HG02943 (cell line): Measurements from ENCODE around the gene ATP5MG.
A peak's percentile ranks its signal among the peaks of the same experiment; 100 is the strongest.

Experiments used
- ATAC-seq: cut with Tn5 transposase; IDR thresholded peaks from one replicate; pipeline ENCODE4 v1.9.1; 2021; ENCODE audit warnings: mild to moderate bottlenecking, low read depth, moderate library complexity; ENCODE audit not compliant: unreplicated experiment

Gene ATP5MG

DNA sequence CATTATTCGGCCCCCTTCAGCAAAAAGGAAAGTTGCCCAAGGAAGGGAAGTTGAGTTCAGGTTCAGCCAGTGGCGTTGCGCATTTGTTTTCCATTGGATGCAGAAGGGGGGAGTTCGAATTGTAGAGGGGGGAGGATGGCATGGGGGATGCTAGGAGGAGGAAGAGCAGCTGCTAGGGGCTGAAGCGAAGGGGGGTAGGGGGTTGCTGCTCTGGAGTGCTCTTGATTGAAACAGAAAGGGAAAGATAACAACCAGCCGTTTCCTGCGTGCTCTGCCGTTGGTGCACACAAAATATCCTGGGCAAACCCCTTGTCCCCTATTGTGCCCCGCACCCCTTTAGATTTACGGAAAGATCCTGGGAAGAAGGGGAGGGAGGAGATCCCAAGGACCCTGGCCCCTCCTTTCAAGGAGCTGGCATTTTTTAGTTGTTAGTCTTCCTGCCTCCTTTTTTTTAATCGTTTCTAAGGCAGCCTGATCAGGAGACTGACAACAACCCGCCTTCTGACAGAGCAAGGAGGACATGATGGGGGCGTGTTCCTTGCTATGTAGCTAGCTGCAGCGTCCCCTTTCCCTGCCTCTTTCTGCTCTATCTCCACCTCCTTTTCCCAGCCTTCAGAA, 37.0 kb downstream of the ATP5MG start:
- ATAC-seq, result no peak

DNA sequence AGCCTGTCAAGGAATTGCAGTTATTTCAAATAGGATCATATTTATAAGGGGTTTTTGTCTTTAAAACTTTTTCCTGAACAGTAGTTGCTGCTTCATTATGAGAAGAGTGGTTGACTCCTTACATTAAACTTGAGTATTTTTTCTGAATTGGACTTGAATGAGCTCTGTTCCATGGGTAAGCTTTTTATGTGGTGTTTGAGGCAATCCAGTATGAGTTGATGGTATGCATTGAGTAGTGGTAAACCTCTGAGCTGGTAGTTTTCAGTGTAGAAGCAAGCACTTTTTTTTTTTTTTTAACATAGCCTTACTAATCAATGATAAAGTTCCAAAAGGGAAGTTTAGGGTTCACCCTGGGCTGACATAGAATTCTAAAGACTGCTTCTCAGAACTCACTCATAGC, 38.2 kb downstream of the ATP5MG start:
- ATAC-seq, result no peak

DNA sequence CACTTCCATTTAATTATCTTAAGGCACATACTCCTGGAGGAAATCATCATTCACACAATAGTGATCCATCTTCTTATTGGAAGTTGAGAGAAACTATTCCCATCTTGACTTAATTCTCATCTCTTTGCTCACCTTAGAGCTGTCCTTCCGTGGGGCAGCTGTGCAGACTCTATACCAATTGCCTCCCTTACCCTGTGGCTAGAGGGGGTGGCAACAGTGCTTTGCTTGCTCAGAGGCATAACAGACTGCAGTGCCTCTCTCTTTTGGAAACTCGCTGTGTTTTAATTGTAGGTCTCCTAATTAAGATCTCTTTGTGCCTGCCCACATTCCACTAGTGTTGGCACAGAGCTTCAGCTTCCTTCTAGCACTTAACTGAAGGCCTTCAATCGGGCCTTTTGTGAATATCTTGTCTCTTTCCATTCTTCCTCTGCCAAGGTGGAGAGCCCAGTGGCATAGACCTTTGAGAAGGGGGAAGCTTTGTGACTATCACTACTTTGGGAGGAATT, 40.4 kb downstream of the ATP5MG start:
- no peak for ATAC-seq

DNA sequence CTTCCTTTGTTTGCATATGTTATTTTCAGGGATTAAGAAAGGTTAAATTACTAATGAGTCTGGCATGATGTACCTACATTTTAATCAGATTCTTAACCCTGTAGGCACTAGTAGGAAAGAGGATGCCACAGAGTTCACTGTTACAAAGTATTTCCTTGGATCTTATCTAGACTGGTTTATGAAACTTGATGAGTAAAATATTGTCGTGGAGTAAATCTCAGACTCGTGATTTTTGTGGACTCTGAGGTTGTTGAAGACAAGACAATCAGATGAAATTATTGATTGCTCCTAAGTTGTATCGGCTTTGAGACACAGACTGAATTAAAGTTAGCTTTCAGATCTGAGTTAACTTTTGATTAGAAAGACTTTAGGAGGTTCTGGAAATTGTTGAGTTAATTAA, 40.9 kb downstream of the ATP5MG start:
- ATAC-seq, result no peak

DNA sequence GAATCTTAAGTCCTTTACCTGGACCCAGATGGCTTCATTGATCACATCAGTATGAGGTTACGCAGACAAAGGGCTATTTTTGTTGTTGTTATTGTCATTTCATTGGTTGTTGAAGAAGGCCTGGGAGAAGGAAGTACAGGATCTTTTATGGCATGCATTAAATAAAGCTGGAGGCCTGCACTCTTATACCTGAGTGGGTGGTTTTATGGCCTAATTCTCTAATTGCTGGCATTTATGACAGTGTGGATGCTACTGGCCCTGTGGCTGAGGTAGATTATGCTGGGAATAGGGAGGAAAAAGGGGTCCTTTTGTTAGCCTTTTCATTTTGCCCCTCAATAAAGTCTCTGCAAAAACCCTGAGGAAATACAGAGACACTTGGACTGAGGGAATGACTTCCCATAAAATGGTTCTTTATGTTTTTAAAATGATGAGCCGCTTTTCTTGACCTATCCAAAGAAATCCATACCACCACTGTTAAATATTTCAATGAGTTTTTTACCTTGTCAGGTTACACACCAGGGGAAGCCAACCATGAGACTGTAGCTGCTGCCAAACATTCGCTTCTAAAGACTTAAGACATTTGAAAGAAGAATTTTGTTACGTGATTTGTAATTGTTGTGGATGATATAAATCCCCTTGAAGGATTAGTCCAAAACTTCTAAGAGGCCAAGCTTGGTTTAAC, 41.6 kb downstream of the ATP5MG start:
- no peak for ATAC-seq

- ATAC-seq, result no peak
Measured at GRCh38 chr11:118443590-118444218, 42.3 kb downstream of the ATP5MG start.

GRCh38 chr11:118447423-118447822, 46.0 kb downstream of the ATP5MG start:
- no peak for ATAC-seq

GRCh38 chr11:118448294-118448693, 46.9 kb downstream of the ATP5MG start:
- peak; percentile 70 for ATAC-seq

- no peak for ATAC-seq
Measured at GRCh38 chr11:118449316-118449918, 48.0 kb downstream of the ATP5MG start.

GRCh38 chr11:118450451-118450850, 49.0 kb downstream of the ATP5MG start:
- no peak for ATAC-seq
